Measurements from ENCODE around the gene DNAH11. TPM values are rescaled to one million over a fixed set of nuclear protein-coding genes. Genes with fewer than 3 reads are reported as not detected.

DNAH11 gene
- total and polyA plus RNA-seq, 2 of the 13 experiments (the other 11 are each of a cell fraction or from before 2014, with no cell fraction given) = not detected

- Histone ChIP-seq H3K9ac (ENCODE audit: insufficient read depth, low read depth, low read length) (no peak overlapping the region), H3K4me3 (replicated peaks in 1 of 3; ENCODE audit: insufficient read depth in 1 of 3, low read depth in 2 of 3, low read length in 3 of 3) (no peak overlapping the region), H3K4me1 (ENCODE audit: insufficient read depth, low read length) (no peaks in the 10 kb centered on the region), H4K20me1 (ENCODE audit: insufficient read depth, low read length) (no peaks in the 10 kb centered on the region), H3K36me3 (replicated peaks in 1 of 2; ENCODE audit: control insufficient read depth in 1 of 2, insufficient read depth in 2 of 2, low read length in 2 of 2) (no peaks in the 10 kb centered on the region), H2AFZ (ENCODE audit: low read length) (no peak overlapping the region), H3K79me2 (ENCODE audit: insufficient read depth, low read length) (no peaks in the 10 kb centered on the region), H3K4me2 (ENCODE audit: low read depth, low read length) (no peak overlapping the region), H3K27ac (ENCODE audit: extremely low read length, insufficient read depth, low read length) (no peak overlapping the region), H3K27me3 (ENCODE audit: control insufficient read depth in 1 of 2, insufficient read depth in 2 of 2, low read length in 2 of 2) (no peaks in the 10 kb centered on the region), H3K9me3 (ENCODE audit: low read length) (no peaks in the 10 kb centered on the region)
- no peak for DNase-seq (ENCODE audit: low spot score)
- CTCF ChIA-PET (ENCODE audit: low intra/inter-chr PET ratio, low total read pairs) = no interaction called here
- no peak for ATAC-seq
- intact Hi-C loops (cut with micrococcal nuclease; ENCODE audit: unreplicated experiment) = no loop called here
- no peak for FAIRE-seq
- in situ Hi-C loops (cut with HindIII; ENCODE audit: extremely low pct_ligation_motif_present, low pct_unique_long_range_greater_than_20kb) = no loop called here
- POLR2A ChIA-PET = no interaction called here
- 47% methylated on average over 2 of the region's 2 CpGs for WGBS (ENCODE audit: low lambda C conversion rate)
- BruUV-seq (replicated peaks) = no TSS peak
- TF ChIP-seq PAWR (CRISPR knock-in tag; IDR thresholded peaks at IDR 0.05; ENCODE audit: borderline replicate concordance) (no peak), ZNF430 (CRISPR knock-in tag; IDR thresholded peaks at IDR 0.05) (no peak), ZNF563 (CRISPR knock-in tag; IDR thresholded peaks at IDR 0.05) (no peak), MBNL3 (CRISPR knock-in tag; conservative IDR thresholded peaks at IDR 0.05) (no peak), FIP1L1 (IDR thresholded peaks at IDR 0.05; ENCODE audit: borderline replicate concordance, insufficient read depth, low read depth, low read length) (no peak), ARNT2 (CRISPR knock-in tag; IDR thresholded peaks at IDR 0.05; ENCODE audit: low read depth) (no peak), SRSF9 (IDR thresholded peaks at IDR 0.05; ENCODE audit: borderline replicate concordance, insufficient read depth, low read depth, low read length, poor library complexity, severe bottlenecking) (no peak), MED1 (CRISPR knock-in tag; IDR thresholded peaks at IDR 0.05) (no peak), RFX5 (IDR thresholded peaks at IDR 0.05; ENCODE audit: low read depth, low read length) (no peak), DMAP1 (CRISPR knock-in tag; IDR thresholded peaks at IDR 0.05) (no peak), XRCC5 (optimal IDR thresholded peaks at IDR 0.05; ENCODE audit: low read length) (no peak), ZNF136 (CRISPR knock-in tag; IDR thresholded peaks at IDR 0.05; ENCODE audit: low read depth) (no peak), ZNF781 (CRISPR knock-in tag; IDR thresholded peaks at IDR 0.05; ENCODE audit: borderline replicate concordance, not compliant biosample characterization) (no peak)
- TF ChIP-seq, protein P1, sequence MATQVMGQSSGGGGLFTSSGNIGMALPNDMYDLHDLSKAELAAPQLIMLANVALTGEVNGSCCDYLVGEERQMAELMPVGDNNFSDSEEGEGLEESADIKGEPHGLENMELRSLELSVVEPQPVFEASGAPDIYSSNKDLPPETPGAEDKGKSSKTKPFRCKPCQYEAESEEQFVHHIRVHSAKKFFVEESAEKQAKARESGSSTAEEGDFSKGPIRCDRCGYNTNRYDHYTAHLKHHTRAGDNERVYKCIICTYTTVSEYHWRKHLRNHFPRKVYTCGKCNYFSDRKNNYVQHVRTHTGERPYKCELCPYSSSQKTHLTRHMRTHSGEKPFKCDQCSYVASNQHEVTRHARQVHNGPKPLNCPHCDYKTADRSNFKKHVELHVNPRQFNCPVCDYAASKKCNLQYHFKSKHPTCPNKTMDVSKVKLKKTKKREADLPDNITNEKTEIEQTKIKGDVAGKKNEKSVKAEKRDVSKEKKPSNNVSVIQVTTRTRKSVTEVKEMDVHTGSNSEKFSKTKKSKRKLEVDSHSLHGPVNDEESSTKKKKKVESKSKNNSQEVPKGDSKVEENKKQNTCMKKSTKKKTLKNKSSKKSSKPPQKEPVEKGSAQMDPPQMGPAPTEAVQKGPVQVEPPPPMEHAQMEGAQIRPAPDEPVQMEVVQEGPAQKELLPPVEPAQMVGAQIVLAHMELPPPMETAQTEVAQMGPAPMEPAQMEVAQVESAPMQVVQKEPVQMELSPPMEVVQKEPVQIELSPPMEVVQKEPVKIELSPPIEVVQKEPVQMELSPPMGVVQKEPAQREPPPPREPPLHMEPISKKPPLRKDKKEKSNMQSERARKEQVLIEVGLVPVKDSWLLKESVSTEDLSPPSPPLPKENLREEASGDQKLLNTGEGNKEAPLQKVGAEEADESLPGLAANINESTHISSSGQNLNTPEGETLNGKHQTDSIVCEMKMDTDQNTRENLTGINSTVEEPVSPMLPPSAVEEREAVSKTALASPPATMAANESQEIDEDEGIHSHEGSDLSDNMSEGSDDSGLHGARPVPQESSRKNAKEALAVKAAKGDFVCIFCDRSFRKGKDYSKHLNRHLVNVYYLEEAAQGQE (IDR thresholded peaks at IDR 0.05; ENCODE audit: borderline replicate concordance in 1 of 2, low read depth in 1 of 2, low read length in 2 of 2) = no peak
- TF ChIP-seq, protein P2, sequence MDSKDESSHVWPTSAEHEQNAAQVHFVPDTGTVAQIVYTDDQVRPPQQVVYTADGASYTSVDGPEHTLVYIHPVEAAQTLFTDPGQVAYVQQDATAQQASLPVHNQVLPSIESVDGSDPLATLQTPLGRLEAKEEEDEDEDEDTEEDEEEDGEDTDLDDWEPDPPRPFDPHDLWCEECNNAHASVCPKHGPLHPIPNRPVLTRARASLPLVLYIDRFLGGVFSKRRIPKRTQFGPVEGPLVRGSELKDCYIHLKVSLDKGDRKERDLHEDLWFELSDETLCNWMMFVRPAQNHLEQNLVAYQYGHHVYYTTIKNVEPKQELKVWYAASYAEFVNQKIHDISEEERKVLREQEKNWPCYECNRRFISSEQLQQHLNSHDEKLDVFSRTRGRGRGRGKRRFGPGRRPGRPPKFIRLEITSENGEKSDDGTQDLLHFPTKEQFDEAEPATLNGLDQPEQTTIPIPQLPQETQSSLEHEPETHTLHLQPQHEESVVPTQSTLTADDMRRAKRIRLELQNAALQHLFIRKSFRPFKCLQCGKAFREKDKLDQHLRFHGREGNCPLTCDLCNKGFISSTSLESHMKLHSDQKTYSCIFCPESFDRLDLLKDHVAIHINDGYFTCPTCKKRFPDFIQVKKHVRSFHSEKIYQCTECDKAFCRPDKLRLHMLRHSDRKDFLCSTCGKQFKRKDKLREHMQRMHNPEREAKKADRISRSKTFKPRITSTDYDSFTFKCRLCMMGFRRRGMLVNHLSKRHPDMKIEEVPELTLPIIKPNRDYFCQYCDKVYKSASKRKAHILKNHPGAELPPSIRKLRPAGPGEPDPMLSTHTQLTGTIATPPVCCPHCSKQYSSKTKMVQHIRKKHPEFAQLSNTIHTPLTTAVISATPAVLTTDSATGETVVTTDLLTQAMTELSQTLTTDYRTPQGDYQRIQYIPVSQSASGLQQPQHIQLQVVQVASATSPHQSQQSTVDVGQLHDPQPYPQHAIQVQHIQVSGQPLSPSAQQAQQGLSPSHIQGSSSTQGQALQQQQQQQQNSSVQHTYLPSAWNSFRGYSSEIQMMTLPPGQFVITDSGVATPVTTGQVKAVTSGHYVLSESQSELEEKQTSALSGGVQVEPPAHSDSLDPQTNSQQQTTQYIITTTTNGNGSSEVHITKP (CRISPR knock-in tag; IDR thresholded peaks at IDR 0.05; ENCODE audit: low read depth) = no peak
Measured at GRCh38 chr7:21730399-21730798, 187.6 kb downstream of the DNAH11 start.

All from HepG2 (cell line).